IPS-18c (cell line): ENCODE measurements around the gene RNU6-1.

Source experiments
- H3K4me3 ChIP-seq: 2 replicates; pipeline ENCODE4 v1.7.0; 2013; ENCODE audit warnings: low read depth, mild to moderate bottlenecking, low read length, moderate library complexity; ENCODE audit not compliant: insufficient read depth
- H3K9me3 ChIP-seq: one replicate; pipeline ENCODE4 v1.6.1; 2013; ENCODE audit warnings: mild to moderate bottlenecking, low read length, moderate library complexity; ENCODE audit not compliant: control insufficient read depth, insufficient read depth

Gene RNU6-1

GRCh38 chr15:67799801-67800205, 40.0 kb downstream of the RNU6-1 start:
- Histone ChIP-seq H3K4me3 (no peak overlapping the region), H3K9me3 (no peaks in the 10 kb centered on the region)

GRCh38 chr15:67796196-67797127, 43.4 kb downstream of the RNU6-1 start:
- Histone ChIP-seq H3K4me3 (no peak overlapping the region), H3K9me3 (no peaks in the 10 kb centered on the region)

- Histone ChIP-seq H3K4me3 (no peak overlapping the region), H3K9me3 (no peaks in the 10 kb centered on the region)
These were observed 44.8 kb downstream of the RNU6-1 start for GRCh38 chr15:67794832-67795574.

GRCh38 chr15:67792250-67792942, 47.4 kb downstream of the RNU6-1 start:
- H3K4me3 ChIP-seq, result no peak overlapping the region

DNA sequence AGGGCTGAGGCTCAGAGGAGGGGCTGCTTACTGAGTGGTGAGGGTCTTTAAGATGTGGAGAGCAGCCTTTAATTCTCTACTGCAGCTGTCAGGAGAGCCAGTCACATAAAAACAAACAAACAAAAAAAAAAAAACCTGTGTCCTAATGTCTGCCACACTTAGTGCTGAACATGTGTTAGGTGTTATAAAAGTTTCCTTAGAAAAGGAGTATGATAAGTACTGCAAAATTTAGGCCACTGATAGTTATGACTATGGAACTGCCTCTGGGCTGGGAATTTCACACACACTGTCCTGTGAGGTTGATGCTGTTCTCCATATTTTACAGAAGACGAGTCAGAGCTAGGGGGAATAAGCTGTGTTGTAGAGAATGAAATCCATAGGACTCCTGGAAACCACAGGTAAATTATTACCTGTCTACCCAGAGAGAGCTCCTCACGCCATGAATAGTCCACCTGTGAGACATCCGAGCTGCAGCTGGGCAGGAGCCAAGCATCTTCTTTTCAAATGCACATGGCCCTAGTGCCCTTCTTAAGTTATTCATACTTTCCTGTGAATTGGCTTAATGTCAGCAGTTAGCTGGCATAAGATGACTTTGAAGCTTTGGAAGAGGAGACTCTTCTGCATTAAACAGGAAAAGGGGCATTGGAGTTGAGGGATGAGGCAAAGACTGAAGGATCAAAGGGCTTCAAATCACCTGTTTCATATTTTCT, 49.1 kb downstream of the RNU6-1 start:
- no peak overlapping the region for H3K4me3 ChIP-seq

More at GRCh38 chr15:67792250-67792942, 47.4 kb downstream of the RNU6-1 start:
- no peaks in the 10 kb centered on the region for H3K9me3 ChIP-seq

More for the DNA sequence above, 49.1 kb downstream of the RNU6-1 start:
- H3K9me3 ChIP-seq, result no peaks in the 10 kb centered on the region
